B cell (primary cell): ENCODE measurements around the gene TTC39C. TPM values are rescaled to one million over a fixed set of nuclear protein-coding genes. Genes with fewer than 3 reads are reported as not detected.

ENCODE experiments used
- ATAC-seq: fragments of 200-7000 bp; cut with Tn5 transposase; one replicate; pipeline ENCODE4 v1.10.0; 2021; ENCODE audit warnings: low read depth, mild to moderate bottlenecking, moderate number of reproducible peaks, moderate library complexity
- CTCF ChIA-PET: fragments of 350-600 bp; sonication (Branson Sonifier 250); formaldehyde crosslinking; loops from one replicate; lab custom pipeline; 2021; ENCODE audit warnings: antibody characterized with exemption, inconsistent platforms; lab: Charles Lee
- POLR2A ChIA-PET: fragments of 350-600 bp; sonication (Branson Sonifier 250); formaldehyde crosslinking; loops from one replicate; lab custom pipeline; 2021; ENCODE audit warnings: antibody characterized with exemption; lab: Charles Lee
- DNase-seq: peaks from one replicate; pipeline ENCODE4 v3.0.0; 2013
- H2AFZ ChIP-seq: 2 replicates; pipeline ENCODE4 v1.6.1; 2012; ENCODE audit warnings: mild to moderate bottlenecking, low read depth, low read length; ENCODE audit not compliant: insufficient read depth, poor library complexity, severe bottlenecking
- H3K27ac ChIP-seq, 2 donors: 1 replicate in 1 of 2; 2 replicates in 1 of 2; pipeline ENCODE4 v1.5.1; 2012 to 2013; ENCODE audit warnings: low read length in 2 of 2, mild to moderate bottlenecking in 2 of 2, moderate library complexity in 1 of 2
- H3K27me3 ChIP-seq, 4 experiments: fragments of 200-600 bp in 1 of 4; sonication (generic) in 1 of 4; replicated peaks in 1 of 4; 1 replicate in 2 of 4; 2 replicates in 2 of 4; pipeline versions ENCODE4 v1.6.1 to v1.7.0; 2013 to 2016; ENCODE audit warnings: low read length in 3 of 4, mild to moderate bottlenecking in 2 of 4, mixed read lengths in 1 of 4, moderate library complexity in 1 of 4; ENCODE audit not compliant: insufficient read depth in 4 of 4, control insufficient read depth in 3 of 4; ENCODE audit errors: control extremely low read depth in 1 of 4
- H3K36me3 ChIP-seq, 2 experiments: replicated peaks in 1 of 2; 1 replicate in 1 of 2; 2 replicates in 1 of 2; pipeline versions ENCODE4 v1.6.1 to v1.7.1; 2013; ENCODE audit warnings: low read length in 1 of 2; ENCODE audit not compliant: insufficient read depth in 2 of 2, control insufficient read depth in 1 of 2; ENCODE audit errors: control extremely low read depth in 1 of 2, extremely low read depth in 1 of 2
- H3K4me1 ChIP-seq, 2 donors: fragments of 200-600 bp in 1 of 2; sonication (generic) in 1 of 2; 1 replicate in 1 of 2; 2 replicates in 1 of 2; pipeline versions ENCODE4 v1.5.1 to v1.6.1; 2013 to 2017; ENCODE audit warnings: low read length in 2 of 2; ENCODE audit not compliant: control insufficient read depth in 2 of 2, insufficient read depth in 2 of 2
- H3K4me2 ChIP-seq: replicated peaks from 2 replicates; pipeline ENCODE3; 2012; ENCODE audit warnings: mild to moderate bottlenecking, low read depth, low read length; ENCODE audit not compliant: poor library complexity, severe bottlenecking
- H3K4me3 ChIP-seq, 5 experiments: fragments of 200-600 bp in 1 of 5; sonication (generic) in 1 of 5; 1 replicate in 3 of 5; 2 replicates in 2 of 5; pipeline versions ENCODE4 v1.5.1 to v1.7.0; 2011 to 2016; ENCODE audit warnings: low read length in 4 of 5, mild to moderate bottlenecking in 4 of 5, low read depth in 2 of 5, control low read depth in 1 of 5, moderate library complexity in 1 of 5; ENCODE audit not compliant: insufficient read depth in 1 of 5; ENCODE audit errors: control extremely low read depth in 1 of 5, extremely low read depth in 1 of 5
- H3K79me2 ChIP-seq: fragments of 200-600 bp; sonication (generic); one replicate; pipeline ENCODE4 v1.6.0; 2016; ENCODE audit warnings: low read length; ENCODE audit not compliant: control insufficient read depth, insufficient read depth
- H3K9ac ChIP-seq: fragments of 200-600 bp; sonication (generic); 2 replicates; pipeline ENCODE4 v1.6.1; 2017; ENCODE audit warnings: mild to moderate bottlenecking, low read length, moderate library complexity
- H3K9me3 ChIP-seq, 3 donors: one replicate each; pipeline versions ENCODE4 v1.6.1 to v1.7.1; 2013; ENCODE audit warnings: low read length in 2 of 3; ENCODE audit not compliant: control insufficient read depth in 2 of 3, insufficient read depth in 1 of 3; ENCODE audit errors: control extremely low read depth in 1 of 3
- H4K20me1 ChIP-seq: 2 replicates; pipeline ENCODE4 v1.6.0; 2012; ENCODE audit warnings: mild to moderate bottlenecking, low read length; ENCODE audit not compliant: insufficient read depth, control insufficient read depth, poor library complexity, severe bottlenecking
- H3K27ac Mint-ChIP-seq: one replicate; pipeline ENCODE4 v1.8.0; 2021; ENCODE audit warnings: mixed read lengths
- H3K27me3 Mint-ChIP-seq: one replicate; pipeline ENCODE4 v1.8.0; 2021; ENCODE audit warnings: mixed read lengths
- H3K4me1 Mint-ChIP-seq: one replicate; pipeline ENCODE4 v1.8.0; 2021; ENCODE audit warnings: mixed read lengths
- H3K4me3 Mint-ChIP-seq: one replicate; pipeline ENCODE4 v1.8.0; 2021; ENCODE audit warnings: mixed read lengths
- H3K9me3 Mint-ChIP-seq: one replicate; pipeline ENCODE4 v1.8.0; 2022; ENCODE audit warnings: mixed read lengths; ENCODE audit not compliant: insufficient read depth
- CTCF ChIP-seq: fragments of 200-600 bp; IDR thresholded peaks from one replicate; pipeline ENCODE4 v1.8.0; 2022; ENCODE audit warnings: antibody characterized with exemption, mild to moderate bottlenecking
- EZH2 ChIP-seq: IDR thresholded peaks from 2 replicates; pipeline ENCODE4 v1.6.1; 2012; ENCODE audit warnings: borderline replicate concordance, low read depth, mild to moderate bottlenecking, moderate library complexity, low read length; ENCODE audit not compliant: insufficient read depth, poor library complexity, severe bottlenecking
- WGBS: methylation state at CpG from one replicate; pipeline ENCODE4 v1.1.5; 2013; ENCODE audit warnings: missing lambda C conversion rate; ENCODE audit not compliant: insufficient coverage; 5-methylcytosine and 5-hydroxymethylcytosine counted together
- intact Hi-C: fragments of 100-400 bp; cut with micrococcal nuclease; formaldehyde crosslinking; loops from one replicate; pipeline ENCODE4 v1.10.0; 2022
- polyA plus RNA-seq: library from polyadenylated mRNA; depleted of rRNA; stranded (reverse); fragments of >200 nt; gene quantifications from 2 replicates; pipeline ENCODE4 v1.2.3, GENCODE V29; 2012
- total RNA-seq, 2 donors: library from RNA; stranded (reverse); fragments of 120-200 nt in 1 of 2; gene quantifications; 1 replicate in 1 of 2; 2 replicates in 1 of 2; pipeline versions ENCODE4 v1.2.3 to v1.2.4, GENCODE V29; 2013 to 2022

The TTC39C gene
- total and polyA plus RNA-seq, 2 donors (not counting 1 experiment from before 2014, with no cell fraction given): 22.3 to 44.3 TPM

- H2AFZ ChIP-seq: no peak overlapping the region
- Mint-ChIP-seq H3K27ac (no peak overlapping the region), H3K4me3 (no peak overlapping the region), H3K4me1 (peaks cover 55% of the 10 kb centered on the region), H3K9me3 (no peaks in the 10 kb centered on the region), H3K27me3 (no peaks in the 10 kb centered on the region)
- WGBS: 100% methylated on average over 1 of the region's 5 CpGs
- POLR2A ChIA-PET: no interaction called here
- H3K36me3 ChIP-seq: peaks cover 0 to 3% of the 10 kb centered on the region in 2 experiments
- DNase-seq: no peak
- H4K20me1 ChIP-seq: peaks cover 55% of the 10 kb centered on the region
- H3K4me1 ChIP-seq: peaks cover 4 to 8% of the 10 kb centered on the region in 2 donors
- no peak overlapping the region for H3K4me2 ChIP-seq
- no peaks in the 10 kb centered on the region for H3K9me3 ChIP-seq
- ATAC-seq: no peak
- H3K27ac ChIP-seq: no peak overlapping the region
- peaks cover 98% of the 10 kb centered on the region for H3K79me2 ChIP-seq
- intact Hi-C loops: no loop called here
- CTCF ChIA-PET: no interaction called here
- no peak for TF ChIP-seq EZH2
- no peak for TF ChIP-seq CTCF
- H3K9ac ChIP-seq: no peak overlapping the region
- no peaks in the 10 kb centered on the region for H3K27me3 ChIP-seq
- no peak overlapping the region for H3K4me3 ChIP-seq
Measured at GRCh38 chr18:24033641-24034412, 19.3 kb downstream of the TTC39C start.

- no peak overlapping the region for H3K4me3 ChIP-seq
- H3K4me3 Mint-ChIP-seq: no peak overlapping the region
- peaks cover 70% of the 10 kb centered on the region for H4K20me1 ChIP-seq
- H3K4me2 ChIP-seq: no peak overlapping the region
- ChIA-PET CTCF (no interaction called here), POLR2A (no interaction called here)
- H3K9me3 Mint-ChIP-seq: no peaks in the 10 kb centered on the region
- TF ChIP-seq CTCF (no peak), EZH2 (no peak)
- no CpG with 5 or more reads among the region's 4 CpGs for WGBS
- H3K27me3 Mint-ChIP-seq: no peaks in the 10 kb centered on the region
- no peak overlapping the region for H3K9ac ChIP-seq
- peaks cover 9 to 16% of the 10 kb centered on the region in 2 donors for H3K4me1 ChIP-seq
- no peak overlapping the region for H3K27ac ChIP-seq
- H2AFZ ChIP-seq: no peak overlapping the region
- H3K27ac Mint-ChIP-seq: no peak overlapping the region
- H3K79me2 ChIP-seq: peaks cover 98% of the 10 kb centered on the region
- ATAC-seq: no peak
- intact Hi-C loops: no loop called here
- H3K36me3 ChIP-seq: peaks cover 0 to 3% of the 10 kb centered on the region in 2 experiments
- H3K9me3 ChIP-seq: no peaks in the 10 kb centered on the region
- peaks cover 53% of the 10 kb centered on the region for H3K4me1 Mint-ChIP-seq
- DNase-seq: no peak
- no peaks in the 10 kb centered on the region for H3K27me3 ChIP-seq
Measured at GRCh38 chr18:24035316-24035715, 20.8 kb downstream of the TTC39C start.
